22Rv1 (cell line): ENCODE data around the gene NRXN3.

Source experiments
- CTCF ChIP-seq: fragments of 450-650 bp; IDR thresholded peaks from 2 replicates; pipeline ENCODE4 v1.5.1; 2017; ENCODE audit warnings: mild to moderate bottlenecking
- ZFX ChIP-seq: fragments of 450-650 bp; IDR thresholded peaks from 2 replicates; pipeline ENCODE4 v1.6.1; 2017; ENCODE audit warnings: antibody characterized with exemption, borderline replicate concordance

- TF ChIP-seq CTCF (no peak), ZFX (no peak)
Observed at GRCh38 chr14:79293482-79294177, 1123.5 kb downstream of the NRXN3 start.
